HG02973 (cell line): ENCODE measurements around the gene SCAMP2.

Experiments used
- ATAC-seq: cut with Tn5 transposase; IDR thresholded peaks from one replicate; pipeline ENCODE4 v1.9.1; 2021; ENCODE audit warnings: moderate library complexity; ENCODE audit not compliant: unreplicated experiment

SCAMP2 gene

GRCh38 chr15:74799255-74799855, 73.8 kb downstream of the SCAMP2 start:
- no peak for ATAC-seq

- no peak for ATAC-seq
Measured at GRCh38 chr15:74798388-74799254, 74.5 kb downstream of the SCAMP2 start.

DNA sequence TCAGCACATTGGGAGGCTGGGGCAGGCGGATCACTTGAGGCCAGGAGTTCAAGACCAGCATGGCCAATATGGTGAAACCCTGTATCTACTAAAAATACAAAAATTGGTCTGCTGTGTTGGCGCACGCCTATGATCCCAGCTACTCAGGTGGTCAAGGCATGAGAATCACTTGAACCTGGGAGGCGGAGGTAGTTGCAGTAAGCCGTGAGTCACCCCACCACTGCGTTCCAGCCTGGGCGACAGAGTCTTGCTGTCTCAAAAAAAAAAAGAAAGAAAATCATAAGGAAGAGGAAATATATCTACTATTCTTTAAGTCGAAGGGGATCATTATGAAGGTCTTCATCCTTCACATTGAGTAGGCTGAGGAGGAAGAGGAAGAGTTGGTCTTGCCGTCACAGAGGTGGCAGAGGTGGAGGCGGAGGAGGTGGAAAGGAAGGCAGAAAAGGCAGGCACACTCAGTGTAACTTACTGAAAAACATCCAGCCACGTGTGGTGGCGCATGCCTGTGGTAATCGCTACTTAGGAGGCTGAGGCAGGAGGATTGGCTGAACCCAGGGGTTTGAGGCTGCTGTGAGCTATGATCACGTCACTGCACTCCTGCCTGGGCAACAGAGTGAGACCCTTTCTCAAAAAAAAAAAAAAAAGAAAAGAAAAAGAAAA, 77.1 kb downstream of the SCAMP2 start:
- ATAC-seq: no peak

DNA sequence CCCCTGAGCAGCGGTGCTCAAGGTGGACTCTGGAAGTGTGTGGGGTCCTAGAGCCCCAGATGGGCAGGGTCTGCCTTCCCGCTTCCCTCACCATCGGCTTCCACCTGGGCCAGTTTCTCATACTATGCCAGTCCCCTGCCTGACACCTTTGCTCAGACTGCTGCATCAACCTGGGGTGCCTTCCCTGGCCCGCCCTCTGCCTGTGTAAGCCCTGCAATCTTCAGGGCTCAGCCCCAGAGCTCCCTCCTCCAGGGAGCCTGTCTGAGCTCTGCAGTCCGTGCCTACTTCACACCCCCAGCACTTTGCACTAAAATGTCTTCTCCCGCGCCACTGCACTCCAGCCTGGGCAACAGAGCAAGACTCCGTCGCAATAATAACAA, 78.2 kb downstream of the SCAMP2 start:
- ATAC-seq: no peak

DNA sequence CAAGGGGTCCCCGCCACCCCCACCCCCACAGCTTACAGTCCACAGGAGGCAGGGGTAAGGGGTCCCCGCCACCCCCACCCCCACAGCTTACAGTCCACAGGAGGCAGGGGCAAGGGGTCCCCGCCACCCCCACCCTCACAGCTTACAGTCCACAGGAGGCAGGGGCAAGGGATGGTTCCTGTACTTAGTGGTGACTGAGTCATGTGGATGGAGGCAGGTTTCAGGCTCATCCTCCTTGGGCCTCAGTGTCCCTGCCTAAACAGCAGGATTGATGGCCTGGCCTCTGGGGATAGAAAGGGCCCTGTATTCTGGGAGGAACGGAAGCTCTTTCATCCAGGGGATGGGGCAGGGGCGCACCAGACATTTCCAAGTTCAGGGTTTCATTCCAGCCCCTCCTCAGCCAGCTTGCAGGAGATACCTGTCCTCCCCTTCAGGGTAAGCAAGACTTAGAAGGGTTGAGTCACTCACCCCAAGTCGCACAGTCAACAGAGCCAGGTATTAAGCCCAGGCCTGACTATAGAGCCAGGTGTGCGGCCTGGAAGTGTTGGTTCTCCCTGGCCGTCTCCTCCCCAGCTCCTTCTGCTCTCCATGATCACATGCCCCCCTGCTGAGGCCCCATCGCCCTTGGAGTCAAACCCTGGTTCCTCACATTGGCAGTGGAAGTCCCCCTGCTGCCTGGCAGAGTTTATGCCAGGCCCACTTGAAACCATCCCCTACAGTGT, 78.8 kb downstream of the SCAMP2 start:
- ATAC-seq: no peak
